Stomach (tissue), 4 donors: ENCODE results near the gene SF3B2.

Source experiments
- POLR2A ChIP-seq, 4 donors: fragments of 450-650 bp; IDR thresholded peaks; one replicate each; pipeline ENCODE4 v1.6.1; 2016; ENCODE audit warnings: antibody characterized with exemption in 4 of 4, control low read depth in 2 of 4, mild to moderate bottlenecking in 1 of 4, moderate library complexity in 1 of 4
- TF ChIP-seq, protein P1 (sequence below), 7 experiments: fragments of 450-650 bp in 4 of 7; fragments of 200-600 bp in 3 of 7; sonication (generic) in 3 of 7; IDR thresholded peaks; one replicate each; pipeline ENCODE4 v1.5.1; 2016 to 2019; ENCODE audit warnings: antibody characterized with exemption in 7 of 7, control low read depth in 2 of 7, mild to moderate bottlenecking in 1 of 7

DNA sequence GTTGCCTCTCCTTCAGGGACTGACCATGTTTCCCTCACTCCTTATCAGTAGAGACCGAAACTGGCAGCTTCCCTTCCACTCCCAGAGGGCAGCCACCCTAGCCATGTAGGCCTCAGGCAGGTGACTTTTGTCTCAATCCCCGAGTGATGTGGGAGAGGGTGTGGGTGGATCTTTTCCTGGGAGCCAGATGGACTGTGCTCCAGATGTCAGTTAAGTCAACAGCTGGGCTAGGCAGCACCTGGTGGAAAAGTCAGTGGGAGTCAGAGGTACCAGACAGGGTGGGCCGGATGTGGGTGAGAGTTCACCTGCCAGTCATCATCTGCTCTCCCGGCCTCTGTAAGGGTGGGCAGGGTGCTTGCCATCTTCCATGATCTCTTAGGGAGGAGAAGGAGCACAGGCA, 48.0 kb upstream of the SF3B2 start:
- TF ChIP-seq, protein P1, sequence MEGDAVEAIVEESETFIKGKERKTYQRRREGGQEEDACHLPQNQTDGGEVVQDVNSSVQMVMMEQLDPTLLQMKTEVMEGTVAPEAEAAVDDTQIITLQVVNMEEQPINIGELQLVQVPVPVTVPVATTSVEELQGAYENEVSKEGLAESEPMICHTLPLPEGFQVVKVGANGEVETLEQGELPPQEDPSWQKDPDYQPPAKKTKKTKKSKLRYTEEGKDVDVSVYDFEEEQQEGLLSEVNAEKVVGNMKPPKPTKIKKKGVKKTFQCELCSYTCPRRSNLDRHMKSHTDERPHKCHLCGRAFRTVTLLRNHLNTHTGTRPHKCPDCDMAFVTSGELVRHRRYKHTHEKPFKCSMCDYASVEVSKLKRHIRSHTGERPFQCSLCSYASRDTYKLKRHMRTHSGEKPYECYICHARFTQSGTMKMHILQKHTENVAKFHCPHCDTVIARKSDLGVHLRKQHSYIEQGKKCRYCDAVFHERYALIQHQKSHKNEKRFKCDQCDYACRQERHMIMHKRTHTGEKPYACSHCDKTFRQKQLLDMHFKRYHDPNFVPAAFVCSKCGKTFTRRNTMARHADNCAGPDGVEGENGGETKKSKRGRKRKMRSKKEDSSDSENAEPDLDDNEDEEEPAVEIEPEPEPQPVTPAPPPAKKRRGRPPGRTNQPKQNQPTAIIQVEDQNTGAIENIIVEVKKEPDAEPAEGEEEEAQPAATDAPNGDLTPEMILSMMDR (IDR thresholded peaks at IDR 0.05), result no peak
- TF ChIP-seq POLR2A (IDR thresholded peaks at IDR 0.05), result no peak
